GM19455 (cell line): Measurements from ENCODE around the gene PLAAT3.
A peak's percentile ranks its signal among the peaks of the same experiment; 100 is the strongest.
"Not testable (repeated sequence)": the region's sequence is repeated elsewhere in the genome, so short reads cannot be mapped to it uniquely, and the experiment has no call there.

Experiments
- ATAC-seq: cut with Tn5 transposase; IDR thresholded peaks from one replicate; pipeline ENCODE4 v1.9.1; 2021; ENCODE audit not compliant: unreplicated experiment

The PLAAT3 gene

GRCh38 chr11:63547061-63547460 is 67.2 kb downstream of the PLAAT3 start:
- ATAC-seq, result no peak

DNA sequence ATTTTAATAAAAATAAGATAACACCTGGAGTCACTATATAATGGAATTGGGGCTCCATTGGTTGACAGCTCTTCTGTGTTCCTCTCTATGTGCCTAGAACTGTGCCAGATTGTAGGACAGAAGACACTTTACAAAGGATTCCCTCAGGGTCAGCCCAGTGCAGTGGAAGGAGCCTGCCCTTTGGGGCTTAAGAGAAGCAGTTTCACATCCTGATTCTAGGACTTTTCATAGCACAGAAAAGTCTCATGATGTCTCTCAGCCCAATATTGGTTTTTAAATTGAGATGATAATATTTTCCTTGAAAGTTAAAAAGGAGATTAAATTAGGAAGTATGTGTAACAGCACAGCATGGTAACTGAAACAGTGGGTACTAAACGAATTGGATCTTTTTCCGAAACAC is 70.5 kb downstream of the PLAAT3 start:
- ATAC-seq, result no peak

DNA sequence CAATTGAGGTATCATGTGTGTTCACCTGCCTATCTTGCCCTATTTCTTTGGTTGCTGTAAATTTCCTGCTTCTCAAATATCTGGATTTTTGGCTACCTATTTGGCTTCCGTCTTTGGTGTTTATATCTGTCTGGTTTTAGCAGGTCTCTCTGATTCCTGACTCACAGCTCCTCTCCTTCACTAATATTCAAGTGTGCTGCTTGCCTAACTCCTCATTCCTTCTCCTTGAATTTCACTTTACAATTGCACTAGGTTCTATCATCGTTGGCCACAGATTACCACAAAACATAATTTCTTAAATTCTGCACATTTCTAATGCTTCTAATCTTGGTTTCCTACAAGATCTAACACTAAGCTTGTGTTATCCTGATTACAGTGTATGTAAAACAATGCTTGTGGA is 71.7 kb downstream of the PLAAT3 start:
- ATAC-seq, result not testable (repeated sequence)

GRCh38 chr11:63537293-63538101 is 76.7 kb downstream of the PLAAT3 start:
- ATAC-seq, result no peak

DNA sequence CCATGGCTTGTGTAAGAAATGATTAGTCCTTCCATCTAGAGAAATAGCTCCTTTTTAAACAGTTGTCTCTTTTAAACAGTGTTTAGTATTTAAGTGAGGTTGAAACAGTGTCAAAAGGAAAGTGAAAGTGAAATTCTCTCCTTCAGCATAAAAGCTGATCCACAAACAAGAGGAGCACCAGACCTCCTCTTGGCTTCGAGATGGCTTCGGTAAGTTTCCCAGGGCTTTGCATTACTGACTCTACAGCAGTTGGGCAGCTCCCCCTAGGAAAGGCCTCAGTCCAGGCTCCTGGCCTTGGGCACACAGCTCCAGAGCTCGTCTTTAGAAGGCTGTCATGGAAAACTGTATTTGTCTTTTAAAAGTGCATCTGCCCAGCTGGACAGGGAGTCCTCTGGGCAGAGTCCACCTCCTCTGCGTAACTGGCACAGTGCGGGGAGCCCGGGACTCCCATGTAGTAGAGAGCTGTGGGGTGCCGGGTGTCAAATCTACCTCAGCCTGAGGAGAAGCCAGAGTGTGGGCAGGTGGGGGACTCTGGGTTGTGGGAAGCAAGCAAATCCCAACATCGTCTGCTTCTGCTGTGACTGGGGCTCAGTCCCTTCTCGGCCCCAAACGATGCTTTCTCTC is 77.5 kb downstream of the PLAAT3 start, which contains the start of gene PLAAT4:
Gene PLAAT4, plus strand, starts transcription at position 140 of the 624 bp plus-strand sequence. Its CDS starts 61 bp downstream, at position 201.
- no peak for ATAC-seq

- no peak for ATAC-seq
Measured at GRCh38 chr11:63535734-63536133, 78.5 kb downstream of the PLAAT3 start.

DNA sequence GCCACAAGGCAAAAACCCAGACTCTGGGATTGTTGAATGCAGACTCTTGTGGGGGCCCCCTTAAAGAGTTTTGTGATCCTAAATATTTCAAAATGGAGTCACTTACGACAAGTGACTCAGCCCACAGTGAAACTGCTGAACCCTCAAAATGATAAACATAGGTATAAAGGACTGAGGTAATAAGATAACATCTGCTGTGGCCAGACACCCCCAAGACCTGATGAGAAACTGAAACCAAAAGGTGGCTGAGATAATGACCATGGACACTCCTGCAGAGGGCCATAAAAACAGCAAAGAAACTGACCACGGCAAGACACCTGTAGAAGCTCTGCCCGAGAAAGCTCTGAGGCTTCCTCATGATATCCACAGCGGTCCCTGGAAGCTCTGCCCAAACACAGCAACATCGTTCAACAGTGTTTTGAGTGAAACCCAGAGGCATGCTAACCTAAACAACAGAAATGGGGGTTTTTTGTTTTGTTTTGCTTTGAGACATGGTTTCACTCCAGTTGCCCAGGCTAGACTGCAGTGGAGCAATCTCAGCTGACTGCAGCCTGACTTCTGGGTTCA is 79.3 kb downstream of the PLAAT3 start:
- no peak for ATAC-seq

GRCh38 chr11:63534076-63534475 is 80.2 kb downstream of the PLAAT3 start:
- ATAC-seq, result no peak

- no peak for ATAC-seq
Measured at GRCh38 chr11:63532799-63533475, 81.3 kb downstream of the PLAAT3 start.

GRCh38 chr11:63532117-63532516 is 82.1 kb downstream of the PLAAT3 start:
- ATAC-seq, result no peak

DNA sequence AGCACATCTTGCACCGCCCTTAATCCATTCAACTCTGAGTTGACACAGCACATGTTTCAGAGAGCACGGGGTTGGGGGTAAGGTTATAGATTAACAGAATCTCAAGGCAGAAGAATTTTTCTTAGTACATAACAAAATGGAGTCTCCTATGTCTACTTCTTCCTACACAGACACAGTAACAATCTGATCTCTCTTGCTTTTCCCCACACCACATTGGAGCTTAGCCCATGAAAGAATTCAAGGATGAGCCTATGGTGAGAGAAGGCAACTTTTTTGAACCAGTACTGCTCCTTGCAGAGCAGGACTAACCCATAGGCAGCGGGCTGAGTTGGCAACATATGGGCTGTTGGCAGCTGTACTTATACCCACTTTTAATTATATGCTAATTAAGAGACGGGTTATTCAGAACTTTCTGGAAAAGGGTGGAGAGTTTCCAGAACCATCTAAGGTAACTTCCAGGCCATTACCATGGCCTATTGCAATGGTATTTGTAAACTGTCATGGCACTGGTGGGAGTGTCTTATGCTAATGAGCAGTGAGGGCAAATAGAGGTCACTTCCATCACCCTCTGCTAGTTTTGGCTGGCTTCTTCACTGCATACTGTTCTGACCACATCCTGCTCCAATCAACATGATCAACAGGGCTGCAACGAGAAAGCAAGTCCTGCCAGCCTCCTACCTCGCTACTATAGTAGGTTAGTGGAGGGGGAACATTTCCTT is 83.0 kb downstream of the PLAAT3 start:
- ATAC-seq, result peak; percentile 65

DNA sequence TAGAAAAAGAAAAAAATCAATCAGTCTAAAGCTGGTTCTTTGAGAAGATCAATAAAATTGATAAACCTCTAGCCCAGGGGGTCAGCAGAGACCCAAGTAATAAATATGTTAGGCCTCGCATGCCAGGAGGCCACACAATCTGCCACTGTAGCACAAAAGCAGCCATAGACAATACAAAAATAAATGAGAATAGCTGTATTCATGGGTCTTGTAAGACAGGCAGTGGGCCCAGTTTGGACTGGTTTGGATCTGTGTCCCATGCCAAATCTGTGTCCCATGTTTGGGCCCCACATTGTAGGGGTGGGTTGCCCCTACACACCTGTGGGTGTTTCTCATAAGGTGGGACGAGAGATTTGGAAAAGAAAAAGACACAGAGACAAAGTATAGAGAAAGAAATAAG is 84.2 kb downstream of the PLAAT3 start:
- no peak for ATAC-seq

GRCh38 chr11:63529373-63529772 is 84.9 kb downstream of the PLAAT3 start:
- ATAC-seq, result not testable (repeated sequence)

GRCh38 chr11:63528729-63529278 is 85.4 kb downstream of the PLAAT3 start:
- not testable (repeated sequence) for ATAC-seq

DNA sequence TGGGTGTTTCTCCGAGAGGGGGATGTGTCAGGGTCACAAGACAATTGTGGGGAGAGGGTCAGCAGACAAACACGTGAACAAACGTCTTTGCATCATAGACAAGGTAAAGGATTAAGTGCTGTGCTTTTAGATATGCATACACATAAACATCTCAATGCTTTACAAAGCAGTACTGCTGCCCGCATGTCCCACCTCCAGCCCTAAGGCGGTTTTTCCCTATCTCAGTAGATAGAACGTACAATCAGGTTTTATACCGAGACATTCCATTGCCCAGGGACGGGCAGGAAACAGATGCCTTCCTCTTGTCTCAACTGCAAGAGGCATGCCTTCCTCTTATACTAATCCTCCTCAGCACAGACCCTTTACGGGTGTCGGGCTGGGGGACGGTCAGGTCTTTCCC is 86.1 kb downstream of the PLAAT3 start:
- ATAC-seq, result not testable (repeated sequence)

DNA sequence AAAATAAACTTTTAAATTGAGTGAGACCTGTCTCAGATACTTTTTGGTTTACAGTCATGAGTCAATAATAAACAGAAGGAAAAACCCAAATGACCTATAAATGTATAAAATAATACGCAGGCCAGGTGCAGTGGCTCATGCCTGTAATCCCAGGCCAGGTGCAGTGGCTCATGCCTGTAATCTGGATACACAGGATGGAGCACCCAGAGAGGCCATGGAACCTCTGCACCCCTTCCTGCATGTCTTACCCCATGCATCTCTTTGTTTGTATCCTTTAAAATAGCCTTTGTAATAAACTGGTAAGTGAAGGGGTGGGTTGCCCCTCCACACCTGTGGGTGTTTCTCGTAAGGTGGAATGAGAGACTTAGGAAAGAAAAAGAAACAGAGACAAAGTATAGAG is 86.6 kb downstream of the PLAAT3 start:
- ATAC-seq, result no peak
